Ishikawa (cell line): ENCODE data around the gene ALDH1A1.

ENCODE experiments used
- CEBPB ChIP-seq: IDR thresholded peaks from 2 replicates; pipeline ENCODE4 v1.6.1; 2012
- CREB1 ChIP-seq: IDR thresholded peaks from 2 replicates; pipeline ENCODE4 v1.6.1; 2012; ENCODE audit warnings: low read depth
- EGR1 ChIP-seq: IDR thresholded peaks from 2 replicates; pipeline ENCODE4 v1.6.1; 2012
- EP300 ChIP-seq: IDR thresholded peaks from 2 replicates; pipeline ENCODE4 v1.6.1; 2012; ENCODE audit warnings: borderline replicate concordance
- FOXM1 ChIP-seq: IDR thresholded peaks from 2 replicates; pipeline ENCODE4 v1.6.1; 2012; ENCODE audit warnings: low read depth, borderline replicate concordance
- NFIC ChIP-seq: IDR thresholded peaks from 2 replicates; pipeline ENCODE4 v1.6.1; 2012
- RAD21 ChIP-seq: IDR thresholded peaks from 2 replicates; pipeline ENCODE4 v1.6.1; 2012; ENCODE audit warnings: low read depth
- TAF1 ChIP-seq: IDR thresholded peaks from 2 replicates; pipeline ENCODE4 v1.6.1; 2012; ENCODE audit warnings: low read depth, mild to moderate bottlenecking
- TCF12 ChIP-seq: IDR thresholded peaks from 2 replicates; pipeline ENCODE4 v1.6.1; 2012; ENCODE audit warnings: low read depth
- TEAD4 ChIP-seq: IDR thresholded peaks from 2 replicates; pipeline ENCODE4 v1.6.1; 2012
- YY1 ChIP-seq: IDR thresholded peaks from 2 replicates; pipeline ENCODE4 v1.6.1; 2012; ENCODE audit warnings: low read depth
- ZBTB7A ChIP-seq: IDR thresholded peaks from 2 replicates; pipeline ENCODE4 v1.6.1; 2012; ENCODE audit warnings: low read depth
- TF ChIP-seq, protein P1 (sequence below): IDR thresholded peaks from 2 replicates; pipeline ENCODE4 v1.6.1; 2012; ENCODE audit warnings: low read depth, mild to moderate bottlenecking
- TF ChIP-seq, protein P2 (sequence below): IDR thresholded peaks from 2 replicates; pipeline ENCODE4 v1.6.1; 2012
- TF ChIP-seq, protein P3 (sequence below): IDR thresholded peaks from 2 replicates; pipeline ENCODE4 v1.6.1; 2012

ALDH1A1 gene

DNA sequence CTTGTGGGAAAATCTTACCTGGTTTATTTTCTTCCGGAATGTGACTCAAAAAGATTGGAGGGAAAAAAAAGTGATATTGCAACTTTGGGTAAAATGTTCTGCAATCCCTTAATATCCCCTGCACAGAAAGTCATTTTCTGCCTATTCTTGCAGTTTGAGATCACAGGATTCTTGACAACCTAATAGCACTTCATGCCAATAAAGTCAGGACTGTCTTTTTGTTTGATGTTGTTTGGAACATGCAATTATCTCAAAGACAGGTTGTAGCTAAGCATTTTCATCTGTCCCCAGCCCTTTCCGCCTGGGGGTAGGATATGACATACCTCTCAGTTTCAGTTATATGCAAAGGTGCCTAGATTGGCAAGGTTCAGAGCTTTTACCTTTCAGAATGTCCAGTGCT is 63.9 kb downstream of the ALDH1A1 start:
- TF ChIP-seq, protein P1, sequence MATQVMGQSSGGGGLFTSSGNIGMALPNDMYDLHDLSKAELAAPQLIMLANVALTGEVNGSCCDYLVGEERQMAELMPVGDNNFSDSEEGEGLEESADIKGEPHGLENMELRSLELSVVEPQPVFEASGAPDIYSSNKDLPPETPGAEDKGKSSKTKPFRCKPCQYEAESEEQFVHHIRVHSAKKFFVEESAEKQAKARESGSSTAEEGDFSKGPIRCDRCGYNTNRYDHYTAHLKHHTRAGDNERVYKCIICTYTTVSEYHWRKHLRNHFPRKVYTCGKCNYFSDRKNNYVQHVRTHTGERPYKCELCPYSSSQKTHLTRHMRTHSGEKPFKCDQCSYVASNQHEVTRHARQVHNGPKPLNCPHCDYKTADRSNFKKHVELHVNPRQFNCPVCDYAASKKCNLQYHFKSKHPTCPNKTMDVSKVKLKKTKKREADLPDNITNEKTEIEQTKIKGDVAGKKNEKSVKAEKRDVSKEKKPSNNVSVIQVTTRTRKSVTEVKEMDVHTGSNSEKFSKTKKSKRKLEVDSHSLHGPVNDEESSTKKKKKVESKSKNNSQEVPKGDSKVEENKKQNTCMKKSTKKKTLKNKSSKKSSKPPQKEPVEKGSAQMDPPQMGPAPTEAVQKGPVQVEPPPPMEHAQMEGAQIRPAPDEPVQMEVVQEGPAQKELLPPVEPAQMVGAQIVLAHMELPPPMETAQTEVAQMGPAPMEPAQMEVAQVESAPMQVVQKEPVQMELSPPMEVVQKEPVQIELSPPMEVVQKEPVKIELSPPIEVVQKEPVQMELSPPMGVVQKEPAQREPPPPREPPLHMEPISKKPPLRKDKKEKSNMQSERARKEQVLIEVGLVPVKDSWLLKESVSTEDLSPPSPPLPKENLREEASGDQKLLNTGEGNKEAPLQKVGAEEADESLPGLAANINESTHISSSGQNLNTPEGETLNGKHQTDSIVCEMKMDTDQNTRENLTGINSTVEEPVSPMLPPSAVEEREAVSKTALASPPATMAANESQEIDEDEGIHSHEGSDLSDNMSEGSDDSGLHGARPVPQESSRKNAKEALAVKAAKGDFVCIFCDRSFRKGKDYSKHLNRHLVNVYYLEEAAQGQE, result no peak

DNA sequence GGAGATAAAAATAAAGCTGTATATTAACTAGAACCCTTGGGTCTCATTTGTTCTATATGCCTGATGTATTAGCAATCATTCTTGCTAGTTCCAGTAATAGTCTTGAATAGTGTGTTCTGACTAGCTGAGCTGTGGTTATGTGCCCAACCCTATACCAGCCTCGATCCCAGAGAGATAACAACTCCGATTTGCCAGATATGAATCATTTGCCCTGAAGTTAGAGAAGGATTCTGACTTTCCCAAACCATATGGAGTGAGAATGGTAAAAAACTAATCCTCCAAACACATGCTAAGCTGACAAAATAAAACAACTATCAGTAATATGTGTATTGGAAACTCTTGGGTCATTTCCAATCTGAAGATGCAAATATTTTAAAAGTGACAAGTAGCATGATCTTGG is 64.8 kb downstream of the ALDH1A1 start:
- TF ChIP-seq EP300, result no peak
- TF ChIP-seq CEBPB, result no peak
- TF ChIP-seq CREB1, result no peak
- TF ChIP-seq, protein P1, result no peak
- TF ChIP-seq, protein P2, sequence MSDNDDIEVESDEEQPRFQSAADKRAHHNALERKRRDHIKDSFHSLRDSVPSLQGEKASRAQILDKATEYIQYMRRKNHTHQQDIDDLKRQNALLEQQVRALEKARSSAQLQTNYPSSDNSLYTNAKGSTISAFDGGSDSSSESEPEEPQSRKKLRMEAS, result no peak
- TF ChIP-seq TAF1, result no peak
- no peak for TF ChIP-seq ZBTB7A
- TF ChIP-seq TEAD4, result no peak
- TF ChIP-seq YY1, result no peak
- no peak for TF ChIP-seq EGR1
- TF ChIP-seq RAD21, result no peak
- TF ChIP-seq TCF12, result no peak
- TF ChIP-seq, protein P3, sequence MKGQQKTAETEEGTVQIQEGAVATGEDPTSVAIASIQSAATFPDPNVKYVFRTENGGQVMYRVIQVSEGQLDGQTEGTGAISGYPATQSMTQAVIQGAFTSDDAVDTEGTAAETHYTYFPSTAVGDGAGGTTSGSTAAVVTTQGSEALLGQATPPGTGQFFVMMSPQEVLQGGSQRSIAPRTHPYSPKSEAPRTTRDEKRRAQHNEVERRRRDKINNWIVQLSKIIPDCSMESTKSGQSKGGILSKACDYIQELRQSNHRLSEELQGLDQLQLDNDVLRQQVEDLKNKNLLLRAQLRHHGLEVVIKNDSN, result no peak

DNA sequence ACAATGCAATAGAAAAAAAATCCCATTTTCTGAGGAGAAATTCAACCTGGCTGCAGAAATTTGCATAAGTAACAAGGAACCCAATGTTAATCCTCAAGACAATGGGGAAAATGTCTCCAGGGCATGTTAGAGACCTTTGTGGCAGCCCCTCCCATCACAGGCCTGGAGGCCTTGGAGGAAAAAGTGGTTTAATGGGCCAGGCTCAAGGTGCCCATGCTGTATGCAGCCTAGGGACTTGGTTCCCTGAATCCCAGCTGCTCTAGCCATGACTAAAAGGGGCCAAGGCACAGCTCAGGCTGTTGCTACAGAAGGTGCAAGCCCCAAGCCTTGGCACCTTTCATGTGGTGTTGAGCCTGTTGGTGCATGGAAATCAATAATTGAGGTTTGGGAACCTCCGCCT is 66.5 kb downstream of the ALDH1A1 start:
- no peak for TF ChIP-seq EP300
- no peak for TF ChIP-seq TEAD4
- TF ChIP-seq, protein P1, result no peak
- no peak for TF ChIP-seq FOXM1
- no peak for TF ChIP-seq EGR1
- TF ChIP-seq CREB1, result no peak
- TF ChIP-seq RAD21, result no peak
- TF ChIP-seq TAF1, result no peak
- TF ChIP-seq ZBTB7A, result no peak

DNA sequence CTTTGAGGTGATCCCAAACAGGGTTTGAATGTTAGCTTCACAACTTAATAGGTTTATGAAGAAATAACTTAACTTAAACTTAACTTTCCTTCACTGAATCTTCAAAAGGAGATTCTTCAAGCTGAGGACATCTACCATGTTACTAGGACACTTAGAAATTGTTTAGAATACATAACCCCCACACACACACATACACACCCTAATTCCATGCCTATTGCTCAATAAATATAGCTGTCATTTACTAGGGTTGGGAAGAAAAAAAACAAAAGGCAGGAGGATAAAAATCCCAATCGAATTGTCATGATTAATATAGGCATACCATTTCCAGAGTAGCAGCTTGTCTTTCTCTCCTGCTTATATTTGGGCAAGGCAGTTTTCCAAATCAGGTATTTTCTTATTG is 68.3 kb downstream of the ALDH1A1 start:
- no peak for TF ChIP-seq CREB1
- no peak for TF ChIP-seq NFIC
- no peak for TF ChIP-seq TEAD4
- TF ChIP-seq YY1, result no peak
- TF ChIP-seq CEBPB, result no peak
- TF ChIP-seq ZBTB7A, result no peak
- TF ChIP-seq, protein P2, result no peak
- TF ChIP-seq FOXM1, result no peak
- no peak for TF ChIP-seq TCF12
- no peak for TF ChIP-seq EGR1
- TF ChIP-seq TAF1, result no peak
- TF ChIP-seq, protein P1, result no peak
- no peak for TF ChIP-seq EP300
- TF ChIP-seq, protein P3, result no peak
- TF ChIP-seq RAD21, result no peak
